ENCODE data around the gene UPK3BL2.
"Not testable (repeated sequence)": the region's sequence is repeated elsewhere in the genome, so short reads cannot be mapped to it uniquely, and the experiment has no call there.

Gene UPK3BL2

GRCh38 chr7:102545288-102545687 is 1.8 kb upstream of the UPK3BL2 start:
- H3K9me2 ChIP-seq (replicated peaks; ENCODE audit: low read depth, low read length); H3K36me3 ChIP-seq (ENCODE audit: insufficient read depth, low read length); H3K4me3 ChIP-seq (ENCODE audit: low read length, poor library complexity, severe bottlenecking); H3F3A ChIP-seq (ENCODE audit: low read depth); H3K9me3 ChIP-seq (ENCODE audit: insufficient read depth, low read depth, low read length); H2AFZ ChIP-seq (ENCODE audit: low read length); H3K4me1 ChIP-seq (ENCODE audit: insufficient read depth, low read length, poor library complexity, severe bottlenecking); H4K20me1 ChIP-seq (ENCODE audit: insufficient read depth, low read length, poor library complexity, severe bottlenecking); H3K4me2 ChIP-seq (ENCODE audit: low read depth, low read length, poor library complexity, severe bottlenecking); H3K9ac ChIP-seq (ENCODE audit: low read depth, low read length, poor library complexity, severe bottlenecking); H3K27me3 ChIP-seq (ENCODE audit: insufficient read depth, low read length, poor library complexity, severe bottlenecking); H3K79me2 ChIP-seq (ENCODE audit: insufficient read depth, low read length): not testable (repeated sequence)

GRCh38 chr7:102544372-102544771 is 876 bp upstream of the UPK3BL2 start:
- not testable (repeated sequence) for H3K9me3 ChIP-seq (ENCODE audit: insufficient read depth, low read depth, low read length); H4K20me1 ChIP-seq (ENCODE audit: insufficient read depth, low read length, poor library complexity, severe bottlenecking); H3K4me3 ChIP-seq (ENCODE audit: low read length, poor library complexity, severe bottlenecking); H3K4me2 ChIP-seq (ENCODE audit: low read depth, low read length, poor library complexity, severe bottlenecking); H3K36me3 ChIP-seq (ENCODE audit: insufficient read depth, low read length); H3K4me1 ChIP-seq (ENCODE audit: insufficient read depth, low read length, poor library complexity, severe bottlenecking); H3K79me2 ChIP-seq (ENCODE audit: insufficient read depth, low read length); H3F3A ChIP-seq (ENCODE audit: low read depth); H3K9me2 ChIP-seq (replicated peaks; ENCODE audit: low read depth, low read length); H2AFZ ChIP-seq (ENCODE audit: low read length); H3K9ac ChIP-seq (ENCODE audit: low read depth, low read length, poor library complexity, severe bottlenecking); H3K27me3 ChIP-seq (ENCODE audit: insufficient read depth, low read length, poor library complexity, severe bottlenecking)

GRCh38 chr7:102542771-102543170 is 725 bp downstream of the UPK3BL2 start:
- not testable (repeated sequence) for H2AFZ ChIP-seq (ENCODE audit: low read length); H3K9ac ChIP-seq (ENCODE audit: low read depth, low read length, poor library complexity, severe bottlenecking); H3K4me2 ChIP-seq (ENCODE audit: low read depth, low read length, poor library complexity, severe bottlenecking); H3K9me3 ChIP-seq (ENCODE audit: insufficient read depth, low read depth, low read length); H4K20me1 ChIP-seq (ENCODE audit: insufficient read depth, low read length, poor library complexity, severe bottlenecking); H3K4me3 ChIP-seq (ENCODE audit: low read length, poor library complexity, severe bottlenecking); H3F3A ChIP-seq (ENCODE audit: low read depth); H3K9me2 ChIP-seq (replicated peaks; ENCODE audit: low read depth, low read length); H3K27me3 ChIP-seq (ENCODE audit: insufficient read depth, low read length, poor library complexity, severe bottlenecking); H3K36me3 ChIP-seq (ENCODE audit: insufficient read depth, low read length); H3K79me2 ChIP-seq (ENCODE audit: insufficient read depth, low read length); H3K4me1 ChIP-seq (ENCODE audit: insufficient read depth, low read length, poor library complexity, severe bottlenecking)

- H3F3A ChIP-seq (ENCODE audit: low read depth); H2AFZ ChIP-seq (ENCODE audit: low read length); H3K9me3 ChIP-seq (ENCODE audit: insufficient read depth, low read depth, low read length); H4K20me1 ChIP-seq (ENCODE audit: insufficient read depth, low read length, poor library complexity, severe bottlenecking); H3K79me2 ChIP-seq (ENCODE audit: insufficient read depth, low read length); H3K36me3 ChIP-seq (ENCODE audit: insufficient read depth, low read length); H3K4me1 ChIP-seq (ENCODE audit: insufficient read depth, low read length, poor library complexity, severe bottlenecking); H3K4me2 ChIP-seq (ENCODE audit: low read depth, low read length, poor library complexity, severe bottlenecking); H3K9ac ChIP-seq (ENCODE audit: low read depth, low read length, poor library complexity, severe bottlenecking); H3K4me3 ChIP-seq (ENCODE audit: low read length, poor library complexity, severe bottlenecking); H3K9me2 ChIP-seq (replicated peaks; ENCODE audit: low read depth, low read length); H3K27me3 ChIP-seq (ENCODE audit: insufficient read depth, low read length, poor library complexity, severe bottlenecking): not testable (repeated sequence)
Measured at GRCh38 chr7:102542083-102542482, 1.4 kb downstream of the UPK3BL2 start.

- not testable (repeated sequence) for H3K4me1 ChIP-seq (ENCODE audit: insufficient read depth, low read length, poor library complexity, severe bottlenecking); H3K4me2 ChIP-seq (ENCODE audit: low read depth, low read length, poor library complexity, severe bottlenecking); H4K20me1 ChIP-seq (ENCODE audit: insufficient read depth, low read length, poor library complexity, severe bottlenecking); H3K79me2 ChIP-seq (ENCODE audit: insufficient read depth, low read length); H3K36me3 ChIP-seq (ENCODE audit: insufficient read depth, low read length); H3K9me2 ChIP-seq (replicated peaks; ENCODE audit: low read depth, low read length); H3K9ac ChIP-seq (ENCODE audit: low read depth, low read length, poor library complexity, severe bottlenecking); H3K27me3 ChIP-seq (ENCODE audit: insufficient read depth, low read length, poor library complexity, severe bottlenecking); H2AFZ ChIP-seq (ENCODE audit: low read length); H3K9me3 ChIP-seq (ENCODE audit: insufficient read depth, low read depth, low read length); H3F3A ChIP-seq (ENCODE audit: low read depth); H3K4me3 ChIP-seq (ENCODE audit: low read length, poor library complexity, severe bottlenecking)
Measured at GRCh38 chr7:102540604-102541003, 2.9 kb downstream of the UPK3BL2 start.

GRCh38 chr7:102535062-102535615 is 8.4 kb downstream of the UPK3BL2 start:
- H3K79me2 ChIP-seq (ENCODE audit: insufficient read depth, low read length); H4K20me1 ChIP-seq (ENCODE audit: insufficient read depth, low read length, poor library complexity, severe bottlenecking); H3K9ac ChIP-seq (ENCODE audit: low read depth, low read length, poor library complexity, severe bottlenecking); H3F3A ChIP-seq (ENCODE audit: low read depth); H3K36me3 ChIP-seq (ENCODE audit: insufficient read depth, low read length); H3K27me3 ChIP-seq (ENCODE audit: insufficient read depth, low read length, poor library complexity, severe bottlenecking); H3K9me2 ChIP-seq (replicated peaks; ENCODE audit: low read depth, low read length); H2AFZ ChIP-seq (ENCODE audit: low read length); H3K4me1 ChIP-seq (ENCODE audit: insufficient read depth, low read length, poor library complexity, severe bottlenecking); H3K9me3 ChIP-seq (ENCODE audit: insufficient read depth, low read depth, low read length); H3K4me3 ChIP-seq (ENCODE audit: low read length, poor library complexity, severe bottlenecking); H3K4me2 ChIP-seq (ENCODE audit: low read depth, low read length, poor library complexity, severe bottlenecking): not testable (repeated sequence)

GRCh38 chr7:102532127-102532526 is 11.4 kb downstream of the UPK3BL2 start:
- H3F3A ChIP-seq (ENCODE audit: low read depth); H2AFZ ChIP-seq (ENCODE audit: low read length); H3K4me2 ChIP-seq (ENCODE audit: low read depth, low read length, poor library complexity, severe bottlenecking); H3K27me3 ChIP-seq (ENCODE audit: insufficient read depth, low read length, poor library complexity, severe bottlenecking); H3K9me3 ChIP-seq (ENCODE audit: insufficient read depth, low read depth, low read length); H3K9ac ChIP-seq (ENCODE audit: low read depth, low read length, poor library complexity, severe bottlenecking); H3K4me3 ChIP-seq (ENCODE audit: low read length, poor library complexity, severe bottlenecking); H3K4me1 ChIP-seq (ENCODE audit: insufficient read depth, low read length, poor library complexity, severe bottlenecking); H3K79me2 ChIP-seq (ENCODE audit: insufficient read depth, low read length); H3K36me3 ChIP-seq (ENCODE audit: insufficient read depth, low read length); H4K20me1 ChIP-seq (ENCODE audit: insufficient read depth, low read length, poor library complexity, severe bottlenecking); H3K9me2 ChIP-seq (replicated peaks; ENCODE audit: low read depth, low read length): not testable (repeated sequence)

- not testable (repeated sequence) for H3K27me3 ChIP-seq (ENCODE audit: insufficient read depth, low read length, poor library complexity, severe bottlenecking); H2AFZ ChIP-seq (ENCODE audit: low read length)
Measured at GRCh38 chr7:102531583-102531982, 11.9 kb downstream of the UPK3BL2 start.

More at GRCh38 chr7:102531583-102531982, 11.9 kb downstream of the UPK3BL2 start:
- not testable (repeated sequence) for H3K79me2 ChIP-seq (ENCODE audit: insufficient read depth, low read length); H3K36me3 ChIP-seq (ENCODE audit: insufficient read depth, low read length); H3K9me2 ChIP-seq (replicated peaks; ENCODE audit: low read depth, low read length); H4K20me1 ChIP-seq (ENCODE audit: insufficient read depth, low read length, poor library complexity, severe bottlenecking); H3K4me1 ChIP-seq (ENCODE audit: insufficient read depth, low read length, poor library complexity, severe bottlenecking); H3K9ac ChIP-seq (ENCODE audit: low read depth, low read length, poor library complexity, severe bottlenecking); H3F3A ChIP-seq (ENCODE audit: low read depth); H3K9me3 ChIP-seq (ENCODE audit: insufficient read depth, low read depth, low read length); H3K4me3 ChIP-seq (ENCODE audit: low read length, poor library complexity, severe bottlenecking); H3K4me2 ChIP-seq (ENCODE audit: low read depth, low read length, poor library complexity, severe bottlenecking)

Measured in Loucy (cell line).